Neuronal stem cell (in vitro differentiated cells): ENCODE results near the gene PDPK1.
"Not testable (repeated sequence)": the region's sequence is repeated elsewhere in the genome, so short reads cannot be mapped to it uniquely, and the experiment has no call there.

Experiments
- DNase-seq: peaks from one replicate; pipeline ENCODE4 v3.0.0-alpha.2; 2013; ENCODE audit warnings: low spot score
- H2AFZ ChIP-seq: one replicate; pipeline ENCODE4 v1.6.1; 2013; ENCODE audit warnings: mild to moderate bottlenecking, low read length, inconsistent platforms
- H2AK5ac ChIP-seq: 2 replicates; pipeline ENCODE4 v1.6.1; 2013; ENCODE audit warnings: low read depth, mild to moderate bottlenecking, inconsistent platforms, low read length, moderate library complexity, mixed read lengths
- H2BK120ac ChIP-seq: 2 replicates; pipeline ENCODE4 v1.6.1; 2013; ENCODE audit warnings: low read depth, mild to moderate bottlenecking, inconsistent platforms, low read length, moderate library complexity, mixed read lengths
- H2BK12ac ChIP-seq: one replicate; pipeline ENCODE4 v1.6.1; 2013; ENCODE audit warnings: low read length, inconsistent platforms
- H2BK15ac ChIP-seq: 2 replicates; pipeline ENCODE4 v1.6.1; 2013; ENCODE audit warnings: mild to moderate bottlenecking, low read length, inconsistent platforms, mixed read lengths
- H2BK5ac ChIP-seq: one replicate; pipeline ENCODE4 v1.6.1; 2013; ENCODE audit warnings: inconsistent platforms, mild to moderate bottlenecking, low read length, moderate library complexity
- H3K14ac ChIP-seq: one replicate; pipeline ENCODE4 v1.6.1; 2013; ENCODE audit warnings: low read length, inconsistent platforms
- H3K18ac ChIP-seq: 2 replicates; pipeline ENCODE4 v1.6.1; 2013; ENCODE audit warnings: low read length, inconsistent platforms
- H3K23ac ChIP-seq: 2 replicates; pipeline ENCODE4 v1.6.1; 2013; ENCODE audit warnings: low read depth, mild to moderate bottlenecking, mixed read lengths, low read length, inconsistent platforms; ENCODE audit not compliant: poor library complexity
- H3K27ac ChIP-seq: replicated peaks from 3 replicates; pipeline ENCODE4 v1.5.1; 2013; ENCODE audit warnings: low read length, inconsistent platforms
- H3K27me3 ChIP-seq, 3 experiments: 2 replicates each; pipeline ENCODE4 v1.6.1; 2013; ENCODE audit warnings: low read length in 3 of 3, mild to moderate bottlenecking in 2 of 3, inconsistent platforms in 1 of 3, low read depth in 1 of 3, mixed read lengths in 1 of 3, moderate library complexity in 1 of 3; ENCODE audit not compliant: control insufficient read depth in 3 of 3, insufficient read depth in 3 of 3
- H3K36me3 ChIP-seq, 2 donors: replicated peaks in 1 of 2; 2 replicates each; pipeline ENCODE4 v1.6.1; 2013; ENCODE audit warnings: low read length in 2 of 2; ENCODE audit not compliant: control insufficient read depth in 2 of 2, insufficient read depth in 2 of 2
- H3K4ac ChIP-seq: 2 replicates; pipeline ENCODE4 v1.6.1; 2013; ENCODE audit warnings: inconsistent platforms, mild to moderate bottlenecking, low read length, moderate library complexity
- H3K4me1 ChIP-seq, 2 donors: 1 replicate in 1 of 2; 2 replicates in 1 of 2; pipeline ENCODE4 v1.6.1; 2013; ENCODE audit warnings: low read length in 2 of 2, low read depth in 1 of 2; ENCODE audit not compliant: control insufficient read depth in 2 of 2, insufficient read depth in 1 of 2
- H3K4me2 ChIP-seq: one replicate; pipeline ENCODE4 v1.6.1; 2013; ENCODE audit warnings: mild to moderate bottlenecking, low read length, inconsistent platforms; ENCODE audit not compliant: insufficient read depth, poor library complexity, severe bottlenecking
- H3K4me3 ChIP-seq, 2 donors: 2 replicates each; pipeline ENCODE4 v1.5.1; 2013; ENCODE audit warnings: low read length in 2 of 2, mild to moderate bottlenecking in 2 of 2, inconsistent platforms in 1 of 2, moderate library complexity in 1 of 2
- H3K79me1 ChIP-seq: one replicate; pipeline ENCODE4 v1.6.1; 2013; ENCODE audit warnings: low read depth, mild to moderate bottlenecking, inconsistent platforms, low read length, moderate library complexity
- H3K9ac ChIP-seq: one replicate; pipeline ENCODE4 v1.6.1; 2013; ENCODE audit warnings: mild to moderate bottlenecking, low read depth, low read length, inconsistent platforms; ENCODE audit not compliant: poor library complexity
- H3K9me3 ChIP-seq, 2 donors: replicated peaks in 1 of 2; 2 replicates each; pipeline versions ENCODE3 to v1.6.1; 2013; ENCODE audit warnings: low read length in 2 of 2, mild to moderate bottlenecking in 2 of 2, inconsistent platforms in 1 of 2, low read depth in 1 of 2, mixed read lengths in 1 of 2, moderate library complexity in 1 of 2; ENCODE audit not compliant: control insufficient read depth in 2 of 2, insufficient read depth in 1 of 2
- H4K8ac ChIP-seq: one replicate; pipeline ENCODE4 v1.6.1; 2013; ENCODE audit warnings: low read depth, mild to moderate bottlenecking, inconsistent platforms, low read length, moderate library complexity
- H4K91ac ChIP-seq: one replicate; pipeline ENCODE4 v1.6.1; 2013; ENCODE audit warnings: low read length, low read depth, mild to moderate bottlenecking, inconsistent platforms; ENCODE audit not compliant: poor library complexity
- WGBS, 2 donors: extraction: QIAGEN DNeasy Blood & Tissue Kit; methylation state at CpG; one replicate each; pipeline ENCODE4 v1.1.7; 2013; ENCODE audit warnings: missing lambda C conversion rate in 2 of 2, mixed read lengths in 1 of 2; ENCODE audit not compliant: insufficient read length in 2 of 2, insufficient replicate concordance in 1 of 2; ENCODE audit errors: extremely low coverage in 2 of 2; 5-methylcytosine and 5-hydroxymethylcytosine counted together

PDPK1 gene

DNA sequence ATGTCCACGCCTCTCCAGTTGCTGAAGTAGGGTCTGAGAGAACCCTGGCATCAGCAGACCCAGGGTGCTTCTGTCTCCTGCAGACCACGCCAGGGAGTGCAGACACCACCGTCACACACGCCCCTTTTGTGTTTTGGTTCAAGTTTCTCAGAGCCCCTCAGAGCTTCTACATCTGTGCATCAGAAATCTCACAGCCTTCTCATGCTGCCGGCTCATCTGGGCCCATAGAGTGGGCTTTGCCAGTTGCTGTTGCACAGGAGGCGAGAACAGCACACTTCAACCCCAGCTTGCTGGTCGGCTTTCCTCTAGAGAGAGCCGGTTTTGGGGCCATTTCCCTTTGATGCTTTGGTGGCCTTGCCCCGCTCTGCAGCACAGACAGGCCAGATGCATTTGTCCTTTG is 60.9 kb downstream of the PDPK1 start:
- no peak for DNase-seq
- whole genome bisulfite sequencing, 2 donors = no CpG with 5 or more reads among the region's 9 CpGs
- H3K27me3 ChIP-seq = no peaks in the 10 kb centered on the region

DNA sequence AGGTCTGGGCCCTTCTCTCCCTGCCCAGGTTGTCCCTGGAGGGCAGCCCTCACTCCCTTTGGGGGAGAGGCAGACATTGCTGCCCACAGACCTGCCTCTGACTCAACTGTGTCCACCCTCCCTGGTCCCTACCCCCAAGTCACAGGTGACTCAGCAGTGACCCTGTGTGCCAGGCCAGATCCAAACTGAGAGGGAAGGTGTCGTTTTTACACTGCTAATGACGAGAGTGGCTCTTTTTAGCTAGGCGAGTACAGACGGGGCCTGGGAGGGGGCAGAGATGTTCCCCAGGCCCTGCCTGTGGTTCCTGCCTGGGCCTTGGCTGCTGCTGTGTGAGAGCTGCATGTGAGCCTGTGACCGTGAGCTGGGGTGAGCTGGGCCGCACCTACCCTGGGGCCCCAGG is 61.3 kb downstream of the PDPK1 start:
- H2BK15ac ChIP-seq, H3K27ac ChIP-seq, H3K18ac ChIP-seq, H2AK5ac ChIP-seq, H4K91ac ChIP-seq, H3K27me3 ChIP-seq, H2BK120ac ChIP-seq, DNase-seq, H2AFZ ChIP-seq, H2BK5ac ChIP-seq, H4K8ac ChIP-seq, H3K4me3 ChIP-seq, H3K4me2 ChIP-seq, H2BK12ac ChIP-seq, H3K14ac ChIP-seq, H3K79me1 ChIP-seq, H3K9me3 ChIP-seq, H3K9ac ChIP-seq, H3K23ac ChIP-seq, H3K4ac ChIP-seq: not testable (repeated sequence)
- peaks cover 2 to 23% of the 10 kb centered on the region in 2 donors for H3K4me1 ChIP-seq
- no CpG with 5 or more reads among the region's 6 CpGs for WGBS, 2 donors
- H3K36me3 ChIP-seq = peaks cover 7 to 34% of the 10 kb centered on the region in 2 donors

More for the DNA sequence above, 60.9 kb downstream of the PDPK1 start:
- no peak overlapping the region for H3K23ac ChIP-seq
- H3K36me3 ChIP-seq = peaks cover 7 to 34% of the 10 kb centered on the region in 2 donors
- no peak overlapping the region for H4K8ac ChIP-seq
- H2BK120ac ChIP-seq = no peak overlapping the region
- H3K9me3 ChIP-seq = no peaks in the 10 kb centered on the region
- no peak overlapping the region for H3K18ac ChIP-seq
- H3K14ac ChIP-seq = no peak overlapping the region
- no peak overlapping the region for H2AFZ ChIP-seq
- no peak overlapping the region for H3K4me2 ChIP-seq
- no peak overlapping the region for H2AK5ac ChIP-seq
- H3K4me3 ChIP-seq = no peak overlapping the region
- peaks cover 1% of the 10 kb centered on the region for H3K79me1 ChIP-seq
- no peak overlapping the region for H3K4ac ChIP-seq
- H2BK12ac ChIP-seq = no peak overlapping the region
- H2BK5ac ChIP-seq = no peak overlapping the region
- no peak overlapping the region for H3K9ac ChIP-seq
- H3K4me1 ChIP-seq = peaks cover 2 to 26% of the 10 kb centered on the region in 2 donors
- H3K27ac ChIP-seq = no peak overlapping the region
- no peak overlapping the region for H4K91ac ChIP-seq
- no peak overlapping the region for H2BK15ac ChIP-seq

- not testable (repeated sequence) for H2AK5ac ChIP-seq, DNase-seq, H2BK120ac ChIP-seq, H3K14ac ChIP-seq, H3K18ac ChIP-seq, H3K4ac ChIP-seq, H2AFZ ChIP-seq, H2BK5ac ChIP-seq, H3K27me3 ChIP-seq, H2BK15ac ChIP-seq, H3K9ac ChIP-seq, H3K4me2 ChIP-seq, H3K4me3 ChIP-seq, H4K91ac ChIP-seq, H2BK12ac ChIP-seq, H3K9me3 ChIP-seq, H4K8ac ChIP-seq, H3K27ac ChIP-seq, H3K79me1 ChIP-seq, H3K23ac ChIP-seq
- Histone ChIP-seq H3K36me3 (peaks cover 7 to 34% of the 10 kb centered on the region in 2 donors), H3K4me1 (peaks cover 2 to 23% of the 10 kb centered on the region in 2 donors)
- WGBS, 2 donors = no CpG with 5 or more reads among the region's 12 CpGs
Measured at GRCh38 chr16:2599785-2600184, 62.0 kb downstream of the PDPK1 start.

GRCh38 chr16:2601301-2602025 is 63.6 kb downstream of the PDPK1 start:
- not testable (repeated sequence) for H3K9ac ChIP-seq, H3K79me1 ChIP-seq, H3K27me3 ChIP-seq, H3K23ac ChIP-seq, H2BK5ac ChIP-seq, H2BK12ac ChIP-seq, H4K91ac ChIP-seq, H2BK15ac ChIP-seq, H3K27ac ChIP-seq, H2AFZ ChIP-seq, H3K4me3 ChIP-seq, H4K8ac ChIP-seq, H3K4ac ChIP-seq, H3K4me2 ChIP-seq, DNase-seq, H3K14ac ChIP-seq, H3K18ac ChIP-seq, H2AK5ac ChIP-seq, H3K9me3 ChIP-seq, H2BK120ac ChIP-seq
- H3K36me3 ChIP-seq = peaks cover 6 to 27% of the 10 kb centered on the region in 2 donors
- WGBS, 2 donors = no CpG with 5 or more reads among the region's 12 CpGs
- H3K4me1 ChIP-seq = peaks cover 2 to 20% of the 10 kb centered on the region in 2 donors
